NCI-H526 treated with DMSO at 0.1 percent for 48 hours (cell line): Measurements from ENCODE around the gene AP2B1.
"Not testable (repeated sequence)": the region's sequence is repeated elsewhere in the genome, so short reads cannot be mapped to it uniquely, and the experiment has no call there.

Experiments used
- DNase-seq: peaks from one replicate; lab custom pipeline; 2025; lab: John Stamatoyannopoulos, UW

AP2B1 gene

GRCh38 chr17:35587074-35587961 is at the start of gene AP2B1:
Gene AP2B1 (plus strand): TSS chr17:35587322. CDS start chr17:35594031, 6,709 bp downstream.
- peak; percentile 90 for DNase-seq

GRCh38 chr17:35537601-35538141 is 49.5 kb upstream of the AP2B1 start, which contains the start of gene SLFN12L:
Gene SLFN12L (minus strand): TSS chr17:35537678. CDS start chr17:35522364, 15,314 bp downstream.
- DNase-seq = no peak

GRCh38 chr17:35539659-35540026 is 47.5 kb upstream of the AP2B1 start:
- DNase-seq = no peak

GRCh38 chr17:35540589-35541404 is 46.3 kb upstream of the AP2B1 start:
- no peak for DNase-seq

GRCh38 chr17:35541434-35541833 is 45.7 kb upstream of the AP2B1 start:
- DNase-seq = no peak

GRCh38 chr17:35542990-35543389 is 44.1 kb upstream of the AP2B1 start:
- DNase-seq = no peak

GRCh38 chr17:35543856-35544255 is 43.3 kb upstream of the AP2B1 start:
- DNase-seq = no peak

GRCh38 chr17:35545150-35545549 is 42.0 kb upstream of the AP2B1 start:
- no peak for DNase-seq

- DNase-seq = no peak
These were observed 40.6 kb upstream of the AP2B1 start for GRCh38 chr17:35546487-35546886.

- DNase-seq = no peak
These were observed 38.8 kb upstream of the AP2B1 start for GRCh38 chr17:35548208-35548810.

GRCh38 chr17:35548978-35549377 is 38.1 kb upstream of the AP2B1 start:
- DNase-seq = no peak

- no peak for DNase-seq
These were observed 33.8 kb upstream of the AP2B1 start for GRCh38 chr17:35553310-35553709.

GRCh38 chr17:35554668-35555067 is 32.5 kb upstream of the AP2B1 start:
- no peak for DNase-seq

- no peak for DNase-seq
These were observed 31.4 kb upstream of the AP2B1 start for GRCh38 chr17:35555691-35556090.

GRCh38 chr17:35557353-35557752 is 29.8 kb upstream of the AP2B1 start:
- DNase-seq = no peak

- DNase-seq = no peak
These were observed 27.5 kb upstream of the AP2B1 start for GRCh38 chr17:35559495-35560210.

- DNase-seq = no peak
These were observed 26.4 kb upstream of the AP2B1 start, which contains the start of gene SLFN14 for GRCh38 chr17:35560703-35561102. Gene SLFN14 (minus strand): TSS chr17:35560819. CDS start chr17:35558062, 2,757 bp downstream.

GRCh38 chr17:35563181-35563580 is 23.9 kb upstream of the AP2B1 start:
- DNase-seq = not testable (repeated sequence)

GRCh38 chr17:35566968-35567367 is 20.2 kb upstream of the AP2B1 start:
- DNase-seq = no peak

GRCh38 chr17:35568561-35568960 is 18.6 kb upstream of the AP2B1 start:
- no peak for DNase-seq

GRCh38 chr17:35569405-35569804 is 17.7 kb upstream of the AP2B1 start:
- DNase-seq = no peak
